H1 (cell line): ENCODE data around the gene MINAR2. TPM values are rescaled to one million over a fixed set of nuclear protein-coding genes. Genes with fewer than 3 reads are reported as not detected.

Source experiments
- CTCF ChIA-PET: fragments of 300-600 bp; sonication (Branson Sonifier 250); formaldehyde crosslinking; loops from one replicate; lab custom pipeline; 2021; ENCODE audit not compliant: partially characterized antibody; lab: Charles Lee
- POLR2A ChIA-PET: fragments of 300-600 bp; sonication (Branson Sonifier 250); formaldehyde crosslinking; loops from one replicate; lab custom pipeline; 2021; ENCODE audit warnings: inconsistent platforms; ENCODE audit not compliant: partially characterized antibody; lab: Charles Lee
- DNase-seq, 2 experiments: peaks; one replicate each; pipeline versions ENCODE4 v3.0.0 to v3.0.0-alpha.2; 2010 to 2022; ENCODE audit warnings: low spot score in 2 of 2, low read depth in 1 of 2, mixed read lengths in 1 of 2
- FAIRE-seq: peaks from 2 replicates; lab custom pipeline; 2011; peaks lifted over from hg19 to GRCh38; lab: Jason Lieb, UNC
- H2AFZ ChIP-seq: 2 replicates; pipeline ENCODE4 v1.8.1; 2012; ENCODE audit warnings: low read length, inconsistent platforms
- H2AK5ac ChIP-seq: 2 replicates; pipeline ENCODE4 v1.6.1; 2013; ENCODE audit warnings: low read depth, low read length
- H2BK120ac ChIP-seq: replicated peaks from 2 replicates; pipeline ENCODE3; 2013; ENCODE audit warnings: low read depth, low read length, inconsistent platforms
- H2BK12ac ChIP-seq: 2 replicates; pipeline ENCODE4 v1.6.1; 2013; ENCODE audit warnings: low read depth, low read length
- H2BK15ac ChIP-seq: 2 replicates; pipeline ENCODE4 v1.6.1; 2013; ENCODE audit warnings: low read length
- H2BK20ac ChIP-seq: 2 replicates; pipeline ENCODE4 v1.6.1; 2013; ENCODE audit warnings: low read length
- H2BK5ac ChIP-seq: 2 replicates; pipeline ENCODE4 v1.6.1; 2013; ENCODE audit warnings: low read depth, low read length
- H3K14ac ChIP-seq: 2 replicates; pipeline ENCODE4 v1.6.1; 2013; ENCODE audit warnings: inconsistent platforms; ENCODE audit not compliant: insufficient read length
- H3K18ac ChIP-seq: 2 replicates; pipeline ENCODE4 v1.6.1; 2013; ENCODE audit warnings: low read length; ENCODE audit errors: extremely low read depth
- H3K23ac ChIP-seq: 2 replicates; pipeline ENCODE4 v1.6.1; 2013; ENCODE audit warnings: inconsistent platforms; ENCODE audit not compliant: insufficient read length
- H3K23me2 ChIP-seq: 2 replicates; pipeline ENCODE4 v1.6.1; 2013; ENCODE audit warnings: low read depth, low read length
- H3K27ac ChIP-seq: 2 replicates; pipeline ENCODE4 v1.6.1; 2011; ENCODE audit warnings: low read depth, low read length, inconsistent platforms
- H3K27me3 ChIP-seq, 4 experiments: replicated peaks in 1 of 4; 1 replicate in 1 of 4; 2 replicates in 3 of 4; pipeline versions ENCODE4 v1.6.1 to v1.8.1; 2011 to 2013; ENCODE audit warnings: low read length in 3 of 4, mild to moderate bottlenecking in 3 of 4, inconsistent platforms in 2 of 4, mixed read lengths in 2 of 4, moderate library complexity in 1 of 4; ENCODE audit not compliant: control insufficient read depth in 3 of 4, insufficient read depth in 3 of 4; ENCODE audit errors: extremely low read depth in 1 of 4
- H3K36me3 ChIP-seq, 4 experiments: 2 replicates each; pipeline versions ENCODE4 v1.6.1 to v1.8.1; 2011 to 2013; ENCODE audit warnings: mild to moderate bottlenecking in 4 of 4, low read length in 3 of 4, moderate library complexity in 2 of 4, control low read depth in 1 of 4, inconsistent platforms in 1 of 4; ENCODE audit not compliant: insufficient read depth in 4 of 4, control insufficient read depth in 2 of 4
- H3K4ac ChIP-seq: replicated peaks from 2 replicates; pipeline ENCODE3; 2013; ENCODE audit warnings: low read length, low read depth, mixed read lengths, inconsistent platforms; ENCODE audit not compliant: insufficient read length
- H3K4me1 ChIP-seq, 4 experiments: replicated peaks in 1 of 4; 1 replicate in 1 of 4; 2 replicates in 3 of 4; pipeline versions ENCODE4 v1.6.1 to v1.8.1; 2011 to 2013; ENCODE audit warnings: low read length in 3 of 4, inconsistent platforms in 2 of 4, mixed read lengths in 1 of 4; ENCODE audit not compliant: insufficient read depth in 4 of 4, control insufficient read depth in 3 of 4
- H3K4me2 ChIP-seq, 2 experiments: 2 replicates each; pipeline versions ENCODE4 v1.6.1 to v1.8.1; 2011 to 2013; ENCODE audit warnings: low read depth in 2 of 2, low read length in 2 of 2, control low read depth in 1 of 2, inconsistent platforms in 1 of 2, mild to moderate bottlenecking in 1 of 2; ENCODE audit not compliant: insufficient read depth in 1 of 2
- H3K4me3 ChIP-seq, 4 experiments: fragments of 200-600, 300-600 bp in 1 of 4; sonication (generic), shearing (Covaris generic), sonication (Bioruptor Twin) in 1 of 4; 2 replicates each; pipeline versions ENCODE4 v1.5.1 to v1.8.1; 2011 to 2016; ENCODE audit warnings: low read length in 4 of 4, low read depth in 3 of 4, control low read depth in 2 of 4, inconsistent platforms in 2 of 4, mild to moderate bottlenecking in 2 of 4, mixed read lengths in 1 of 4, moderate library complexity in 1 of 4; ENCODE audit not compliant: insufficient read depth in 2 of 4; ENCODE audit errors: extremely low read depth in 1 of 4
- H3K56ac ChIP-seq: replicated peaks from 2 replicates; pipeline ENCODE3; 2013; ENCODE audit warnings: low read depth, mild to moderate bottlenecking, mixed read lengths, low read length, inconsistent platforms; ENCODE audit not compliant: insufficient read length
- H3K79me1 ChIP-seq: 2 replicates; pipeline ENCODE4 v1.6.1; 2013; ENCODE audit warnings: low read depth, low read length, control low read depth
- H3K79me2 ChIP-seq, 2 experiments: 2 replicates each; pipeline versions ENCODE4 v1.6.1 to v1.8.1; 2012 to 2013; ENCODE audit warnings: low read length in 2 of 2, mild to moderate bottlenecking in 2 of 2, inconsistent platforms in 1 of 2; ENCODE audit not compliant: insufficient read depth in 2 of 2, control insufficient read depth in 1 of 2
- H3K9ac ChIP-seq, 4 experiments: replicated peaks in 1 of 4; 1 replicate in 1 of 4; 2 replicates in 3 of 4; pipeline versions ENCODE4 v1.6.1 to v1.8.1; 2011 to 2013; ENCODE audit warnings: low read depth in 3 of 4, low read length in 3 of 4, control low read depth in 2 of 4, mild to moderate bottlenecking in 2 of 4, moderate library complexity in 2 of 4, inconsistent platforms in 1 of 4; ENCODE audit errors: extremely low read depth in 1 of 4
- H3K9me3 ChIP-seq, 2 experiments: 2 replicates each; pipeline versions ENCODE4 v1.6.1 to v1.8.1; 2012 to 2013; ENCODE audit warnings: mild to moderate bottlenecking in 2 of 2, moderate library complexity in 2 of 2, control low read depth in 1 of 2, inconsistent platforms in 1 of 2, low read depth in 1 of 2, low read length in 1 of 2, mixed read lengths in 1 of 2; ENCODE audit not compliant: insufficient read depth in 2 of 2
- H4K20me1 ChIP-seq, 2 experiments: replicated peaks in 1 of 2; 2 replicates each; pipeline versions ENCODE3 to v1.8.1; 2011 to 2013; ENCODE audit warnings: inconsistent platforms in 2 of 2, low read length in 2 of 2, mild to moderate bottlenecking in 1 of 2; ENCODE audit not compliant: insufficient read depth in 2 of 2, control insufficient read depth in 1 of 2
- H4K5ac ChIP-seq: 2 replicates; pipeline ENCODE4 v1.6.1; 2013; ENCODE audit warnings: low read length, low read depth, mixed read lengths, inconsistent platforms; ENCODE audit not compliant: insufficient read length
- H4K8ac ChIP-seq: 2 replicates; pipeline ENCODE4 v1.8.0; 2013; ENCODE audit warnings: mild to moderate bottlenecking, moderate library complexity, low read length, inconsistent platforms; ENCODE audit not compliant: insufficient read depth; ENCODE audit errors: extremely low read depth
- H4K91ac ChIP-seq: replicated peaks from 2 replicates; pipeline ENCODE3; 2013; ENCODE audit warnings: low read length, mixed read lengths, inconsistent platforms; ENCODE audit not compliant: insufficient read length
- CTBP2 ChIP-seq: IDR thresholded peaks from 2 replicates; pipeline ENCODE4 v1.7.0; 2011; ENCODE audit warnings: borderline replicate concordance, mild to moderate bottlenecking, moderate library complexity, mixed read lengths, low read length; ENCODE audit not compliant: insufficient read depth, insufficient read length
- RBBP5 ChIP-seq: IDR thresholded peaks from 2 replicates; pipeline ENCODE4 v1.7.1; 2012; ENCODE audit warnings: low read depth, mild to moderate bottlenecking, inconsistent platforms, low read length, moderate library complexity, borderline replicate concordance
- WGBS, 2 experiments: shearing (Covaris generic) in 1 of 2; methylation state at CpG; one replicate each; pipeline versions ENCODE4 v1.1.6 to v1.1.7; 2013 to 2015; ENCODE audit warnings: low lambda C conversion rate in 2 of 2, mixed read lengths in 2 of 2, inconsistent platforms in 1 of 2, low coverage in 1 of 2, missing lambda C conversion rate in 1 of 2; ENCODE audit not compliant: insufficient replicate concordance in 2 of 2, insufficient coverage in 1 of 2, insufficient read length in 1 of 2; ENCODE audit errors: extremely low coverage in 1 of 2, missing lambda C conversion rate in 1 of 2; 5-methylcytosine and 5-hydroxymethylcytosine counted together
- long read RNA-seq, 2 experiments: library from RNA in 1 of 2; library from capped mRNA in 1 of 2; stranded (forward); transcript quantifications; one replicate each; pipeline ENCODE4 v2.0.0, GENCODE V29; 2021; ENCODE audit warnings: inconsistent platforms in 1 of 2
- polyA minus RNA-seq, 3 experiments: library from RNA; depleted of rRNA, polyadenylated mRNA; stranded (reverse); fragments of >200 nt; gene quantifications; 1 replicate in 2 of 3; 2 replicates in 1 of 3; pipeline ENCODE4 v1.2.3, GENCODE V29; 2011
- polyA plus RNA-seq, 7 experiments: library from polyadenylated mRNA; depleted of rRNA in 3 of 7; stranded (reverse) in 5 of 7; unstranded in 2 of 7; fragments of >200 nt in 5 of 7; fragments of 200-250 nt in 2 of 7; gene quantifications; 1 replicate in 5 of 7; 2 replicates in 1 of 7; 4 replicates in 1 of 7; pipeline versions ENCODE4 v1.2.1 to v1.2.3, GENCODE V29; 2011 to 2013; ENCODE audit warnings: missing spikeins in 2 of 7, mixed read lengths in 2 of 7
- total RNA-seq: library from RNA; stranded (reverse); fragmentation: NEBNext Ultra II Directional; extraction: Animal tissue kit (Norgen Biotek cat#: 25700); gene quantifications from 2 replicates; pipeline ENCODE4 v1.2.1, GENCODE V29; 2021

The MINAR2 gene, protein sequence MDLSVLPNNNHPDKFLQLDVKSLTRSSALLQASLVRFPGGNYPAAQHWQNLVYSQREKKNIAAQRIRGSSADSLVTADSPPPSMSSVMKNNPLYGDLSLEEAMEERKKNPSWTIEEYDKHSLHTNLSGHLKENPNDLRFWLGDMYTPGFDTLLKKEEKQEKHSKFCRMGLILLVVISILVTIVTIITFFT
- total RNA-seq (0.17 TPM in 1 of 2 replicates, not detected in the other), polyA plus RNA-seq (2011; rRNA removed) (0.03 TPM in 1 of 2 replicates, not detected in the other), polyA minus RNA-seq (2011; rRNA and poly(A)+ RNA removed) (0.20 TPM in 1 of 2 replicates, not detected in the other)
- 0.04 TPM for polyA plus RNA-seq (2011; cell fraction: cytosol; rRNA removed)
- 0.04 TPM for polyA plus RNA-seq (2011; cell fraction: nucleus; rRNA removed)
- 0.07 TPM in 1 of 4 replicates, not detected in the others for polyA plus RNA-seq (2012, experiment 1 of 2)
- not detected for polyA plus RNA-seq (2012, experiment 2 of 2)
- 0.10 TPM for polyA plus RNA-seq (2013, experiment 1 of 2)
- polyA plus RNA-seq (2013, experiment 2 of 2) = 0.07 TPM
- not detected for polyA minus RNA-seq (2011; cell fraction: cytosol; rRNA and poly(A)+ RNA removed)
- polyA minus RNA-seq (2011; cell fraction: nucleus; rRNA and poly(A)+ RNA removed) = 0.30 TPM
- long read RNA-seq, experiment 1 = 0 reads
- long read RNA-seq, experiment 2 = 0 reads

- Histone ChIP-seq H4K20me1 (no peaks in the 10 kb centered on the region), H3K4me2 (no peak within 1 kb of the TSS), H3K9me3 (no peaks in the 10 kb centered on the region), H2BK12ac (no peak within 1 kb of the TSS), H3K27ac (no peak within 1 kb of the TSS), H3K23me2 (no peaks in the 10 kb centered on the region), H3K4ac (no peak within 1 kb of the TSS), H2BK5ac (no peak within 1 kb of the TSS), H3K79me1 (no peaks in the 10 kb centered on the region), H2BK15ac (0 out of 2 replicates have a peak within 1 kb of the TSS, but pooled peaks have one; percentile 21), H2AK5ac (no peak within 1 kb of the TSS), H3K56ac (no peak within 1 kb of the TSS), H3K9ac (no peak within 1 kb of the TSS), H2AFZ (peak within 1 kb of the TSS; percentile 79), H3K4me3 (no peak within 1 kb of the TSS), H3K18ac (no peak within 1 kb of the TSS), H3K27me3 (no peaks in the 10 kb centered on the region), H3K36me3 (no peaks in the 10 kb centered on the region), H4K5ac (no peak within 1 kb of the TSS), H2BK120ac (no peak within 1 kb of the TSS), H3K79me2 (no peaks in the 10 kb centered on the region), H3K4me1 (peaks cover 0 to 3% (median 0%) of the 10 kb centered on the region in 4 experiments; a peak in 2 of 7 replicates), H3K23ac (no peak within 1 kb of the TSS), H2BK20ac (no peak within 1 kb of the TSS), H4K91ac (no peak within 1 kb of the TSS), H3K14ac (no peak within 1 kb of the TSS), H4K8ac (no peak within 1 kb of the TSS)
- 90% methylated on average over 13 of the region's 13 CpGs; no CpG with 5 or more reads in 1 of the 2 experiments for WGBS, 2 experiments
- POLR2A ChIA-PET = no interaction called here
- TF ChIP-seq RBBP5 = no peak
- no peak for TF ChIP-seq CTBP2
- FAIRE-seq = no peak
- CTCF ChIA-PET = interaction anchor here (0.6 to 2.2 kb wide), 6 partner anchors 12 to 439 kb away, joined by 3 to 11 read pairs (median 4); no protein-coding TSS in a partner anchor
- DNase-seq = no peak
Observed at GRCh38 chr5:129747572-129748407, at the start of gene MINAR2. MINAR2 (plus strand) TSS chr5:129748094; CDS start chr5:129748191, 97 bp downstream.
